GM18498 (cell line): ENCODE measurements around the gene PSMG4.

ENCODE experiments used
- ATAC-seq: cut with Tn5 transposase; IDR thresholded peaks from one replicate; pipeline ENCODE4 v1.9.1; 2021; ENCODE audit warnings: mild to moderate bottlenecking, moderate library complexity; ENCODE audit not compliant: unreplicated experiment

Gene PSMG4

GRCh38 chr6:3272911-3273547 lies 14.3 kb downstream of the PSMG4 start:
- no peak for ATAC-seq

- ATAC-seq: no peak
Observed at GRCh38 chr6:3273707-3274521, 15.2 kb downstream of the PSMG4 start.

GRCh38 chr6:3276174-3277167 lies 17.7 kb downstream of the PSMG4 start:
- no peak for ATAC-seq

- ATAC-seq: no peak
Observed at GRCh38 chr6:3277251-3277650, 18.5 kb downstream of the PSMG4 start.

DNA sequence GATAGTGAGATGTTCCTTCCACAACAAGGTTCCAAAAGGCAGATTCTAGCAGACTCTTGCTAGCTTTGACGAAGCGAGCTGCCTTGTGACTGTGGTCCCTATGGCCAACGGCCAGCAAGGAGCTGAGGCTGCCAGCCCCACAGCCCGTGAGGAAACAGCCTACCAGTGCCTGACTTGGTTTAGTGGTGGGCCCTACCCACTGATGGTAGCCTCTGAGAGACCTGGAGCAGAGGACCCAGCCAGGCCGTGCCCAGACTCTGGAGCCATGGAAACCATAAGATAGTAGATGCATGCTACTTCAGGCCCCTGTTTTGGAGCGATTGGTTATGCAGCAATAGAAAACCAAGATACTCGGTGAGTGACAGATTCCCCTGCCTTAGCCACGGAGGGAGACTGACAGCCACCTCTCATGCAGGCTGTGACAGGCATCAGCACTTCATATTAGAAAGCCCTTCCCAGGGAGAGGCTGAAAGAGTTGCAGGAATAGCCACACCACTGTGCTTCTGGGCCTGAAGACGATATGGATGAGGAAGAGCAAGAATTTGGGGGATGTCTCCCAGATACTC lies 19.2 kb downstream of the PSMG4 start:
- ATAC-seq: no peak

- ATAC-seq: no peak
Observed at GRCh38 chr6:3278691-3279090, 19.9 kb downstream of the PSMG4 start.

DNA sequence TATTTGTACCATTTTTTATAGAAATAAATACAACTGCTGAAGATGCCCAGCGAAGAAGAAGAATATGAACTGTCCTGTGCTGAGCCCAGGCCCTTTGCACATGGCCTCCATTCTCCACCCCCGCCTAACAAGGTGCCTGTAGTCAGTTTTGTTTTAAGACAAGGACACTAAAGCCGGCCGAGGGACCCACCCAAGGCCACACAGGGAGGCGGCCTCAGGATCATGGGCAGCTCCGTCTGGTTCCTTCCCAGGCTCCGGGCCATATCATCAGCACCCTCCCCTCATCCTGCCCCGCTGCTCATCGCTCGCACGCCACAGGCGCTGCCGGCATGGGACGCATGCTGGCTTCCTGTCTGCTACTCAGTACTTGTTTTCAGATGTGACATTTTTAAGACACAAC lies 21.3 kb downstream of the PSMG4 start:
- ATAC-seq: no peak

DNA sequence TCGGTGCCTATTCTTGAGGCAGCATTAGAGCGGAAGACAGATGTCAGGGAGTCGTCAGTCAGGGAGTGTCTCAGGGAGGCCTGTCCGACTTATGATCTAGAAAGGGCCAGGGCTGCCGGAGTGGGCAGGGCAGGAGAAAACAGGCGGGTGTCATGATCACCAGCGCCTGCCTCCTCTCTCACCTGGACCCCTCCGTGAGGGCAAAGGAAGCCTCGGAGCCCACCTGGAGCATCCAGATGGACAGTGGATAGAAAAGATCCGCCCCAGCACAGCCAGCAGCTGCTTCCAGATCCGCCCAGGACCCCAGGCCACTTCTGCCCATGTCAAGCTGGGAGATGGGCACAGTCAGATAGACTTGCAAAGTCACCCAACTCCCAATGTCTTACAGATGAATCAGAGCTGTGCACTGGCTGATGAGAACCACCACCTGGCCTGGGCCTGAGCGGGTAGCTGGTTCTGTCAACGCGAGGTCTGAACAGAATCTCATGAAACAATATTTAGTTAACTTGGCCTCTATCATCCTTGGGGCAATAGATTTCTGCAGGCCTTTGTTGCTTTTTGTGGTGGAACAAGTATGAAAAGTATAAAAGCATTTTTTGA lies 22.2 kb downstream of the PSMG4 start:
- ATAC-seq: no peak

DNA sequence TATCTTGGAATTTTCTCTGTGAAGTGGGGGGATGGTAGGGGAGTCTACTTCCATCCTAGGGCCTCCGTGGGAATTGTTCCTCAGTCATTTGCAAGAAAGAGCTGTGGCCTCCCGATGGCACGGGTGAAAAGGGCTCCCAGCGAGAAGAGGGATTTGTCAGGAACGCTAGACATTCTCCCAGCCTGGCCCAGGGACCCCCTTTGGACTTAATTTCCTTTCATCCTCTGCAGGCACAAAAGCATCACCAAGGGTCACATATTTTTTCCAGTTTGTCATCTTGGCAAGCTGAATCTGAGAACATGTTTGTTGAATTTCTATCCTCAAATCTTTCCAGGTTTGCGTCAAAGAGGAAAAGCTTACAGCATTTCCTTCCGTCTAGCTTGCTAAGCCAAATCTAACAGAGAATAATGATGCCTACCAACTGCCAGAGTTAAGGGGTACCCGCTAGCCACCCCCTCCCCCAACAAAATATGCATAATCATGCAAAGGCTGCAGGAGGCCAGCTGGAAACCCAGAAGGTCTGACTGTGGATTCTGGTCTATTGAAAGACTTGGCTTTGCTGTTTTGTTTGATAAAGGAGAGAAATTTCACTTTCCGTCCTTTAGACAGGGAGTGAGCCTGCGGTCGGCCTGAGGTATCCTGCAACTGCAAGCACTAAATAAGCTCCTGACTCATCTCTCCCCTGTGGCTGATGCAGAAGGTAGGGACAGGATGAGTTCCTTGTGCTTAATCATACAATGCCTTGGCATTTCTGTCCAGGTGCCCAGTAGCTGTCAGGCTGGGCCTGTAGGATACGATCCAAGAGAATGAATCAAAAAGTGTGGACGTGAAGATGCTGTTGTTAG lies 23.1 kb downstream of the PSMG4 start:
- ATAC-seq: no peak

DNA sequence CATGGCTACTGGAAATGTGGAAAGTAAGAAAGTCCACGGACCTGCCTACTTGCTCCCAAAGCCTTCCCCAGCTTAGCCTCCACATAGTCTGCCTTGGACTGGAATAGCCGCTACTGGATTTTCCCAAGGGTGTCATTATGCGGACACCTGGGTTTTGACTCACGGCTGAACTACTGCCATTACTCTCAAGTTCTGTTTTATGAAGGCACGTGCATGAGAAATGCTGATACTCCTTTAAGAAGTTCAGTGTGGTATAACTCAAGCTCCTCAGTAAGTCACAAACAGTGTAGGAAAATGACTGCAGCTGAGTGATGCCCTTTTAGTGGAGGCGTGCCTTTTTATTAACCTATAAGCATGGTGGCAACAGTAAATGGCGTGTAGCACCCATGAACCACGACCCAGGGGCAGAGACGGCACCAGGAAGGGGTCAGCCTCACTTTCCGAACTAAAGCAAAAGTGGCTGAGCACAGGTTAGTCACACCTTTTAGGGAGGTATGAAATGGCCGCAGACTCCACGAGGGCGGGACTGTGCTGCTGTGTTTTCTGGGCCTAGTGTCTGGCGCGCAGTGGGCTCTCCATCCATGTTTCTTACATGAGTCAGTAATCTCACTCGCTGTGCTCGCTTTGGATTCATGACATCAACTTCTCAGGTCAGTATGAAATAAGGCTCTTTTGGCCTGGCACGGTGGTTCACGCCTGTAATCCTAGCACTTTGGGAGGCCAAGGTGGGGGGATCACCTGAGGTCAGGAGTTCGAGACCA lies 23.9 kb downstream of the PSMG4 start:
- no peak for ATAC-seq

DNA sequence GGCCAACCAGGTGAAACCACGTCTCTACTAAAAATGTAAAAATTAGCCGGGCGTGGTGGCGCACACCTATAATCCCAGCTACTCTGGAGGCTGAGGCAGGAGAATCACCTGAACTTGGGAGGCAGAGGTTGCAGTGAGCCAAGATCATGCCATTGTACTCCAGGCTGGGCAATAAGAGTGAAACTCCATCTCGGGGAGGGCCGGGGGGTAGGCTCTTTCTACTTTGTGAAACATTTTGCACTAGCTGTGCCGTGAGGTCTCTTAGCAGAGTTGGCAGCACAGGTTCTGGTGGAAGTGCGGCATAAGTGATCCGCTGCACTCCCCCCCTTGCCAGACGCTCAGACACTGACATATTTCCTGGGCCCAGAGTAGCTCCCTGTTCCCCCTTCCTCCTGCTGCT lies 24.5 kb downstream of the PSMG4 start:
- no peak for ATAC-seq

- no peak for ATAC-seq
Observed at GRCh38 chr6:3283641-3284435, 25.1 kb downstream of the PSMG4 start.

GRCh38 chr6:3284436-3284876 lies 25.7 kb downstream of the PSMG4 start:
- no peak for ATAC-seq

DNA sequence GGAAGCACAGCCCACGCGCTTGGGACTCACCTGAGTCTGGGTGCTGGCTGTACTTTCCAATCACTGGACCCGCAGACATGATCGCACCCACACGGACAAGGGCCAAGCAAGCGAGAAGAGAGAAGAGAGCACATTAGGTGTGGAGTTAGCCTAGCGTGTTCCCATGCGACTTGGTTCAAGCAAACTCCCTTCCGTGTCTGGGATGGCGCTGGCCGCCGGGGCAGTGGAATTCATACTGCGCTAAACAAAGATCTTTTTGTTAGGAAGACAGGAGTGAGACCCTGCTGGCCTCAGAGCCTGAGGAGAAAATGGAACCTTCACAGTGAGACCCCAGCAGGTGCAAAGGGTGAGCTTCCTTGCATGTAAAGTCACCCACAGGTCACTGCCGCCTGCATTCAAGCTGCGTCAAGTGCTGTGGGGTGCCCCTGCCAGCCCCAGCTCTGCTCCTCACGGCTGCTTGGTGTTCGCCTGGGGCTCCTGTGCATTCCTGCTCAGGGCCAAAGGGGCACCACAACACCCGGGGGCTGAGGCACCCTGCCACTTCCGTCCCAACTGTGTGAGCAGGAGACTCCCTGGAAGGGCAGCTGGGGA lies 26.4 kb downstream of the PSMG4 start:
- no peak for ATAC-seq

- ATAC-seq: no peak
Observed at GRCh38 chr6:3285732-3286131, 27.0 kb downstream of the PSMG4 start.

GRCh38 chr6:3286641-3287171 lies 28.0 kb downstream of the PSMG4 start:
- ATAC-seq: no peak

- ATAC-seq: no peak
Observed at GRCh38 chr6:3287308-3287707, 28.6 kb downstream of the PSMG4 start.
